ENCODE data around the gene GDPGP1. TPM values are rescaled to one million over a fixed set of nuclear protein-coding genes. Genes with fewer than 3 reads are reported as not detected.
A peak's percentile ranks its signal among the peaks of the same experiment; 100 is the strongest.
"Not testable (repeated sequence)": the region's sequence is repeated elsewhere in the genome, so short reads cannot be mapped to it uniquely, and the experiment has no call there.

The GDPGP1 gene
- total RNA-seq, 1 donor from 2014 or later: 6.5 TPM

GRCh38 chr15:90227336-90227735 is 6.7 kb upstream of the GDPGP1 start:
- no peak for ATAC-seq

- ATAC-seq: no peak
These were observed 5.9 kb upstream of the GDPGP1 start for GRCh38 chr15:90227816-90228772.

GRCh38 chr15:90228960-90229359 is 5.0 kb upstream of the GDPGP1 start:
- no peak for ATAC-seq

- no peak for ATAC-seq
These were observed 3.9 kb upstream of the GDPGP1 start for GRCh38 chr15:90230071-90230494.

- ATAC-seq: peak; percentile 0
These were observed 3.4 kb upstream of the GDPGP1 start for GRCh38 chr15:90230610-90231009.

- peak; percentile 20 for ATAC-seq
These were observed 2.7 kb upstream of the GDPGP1 start for GRCh38 chr15:90231028-90232017.

GRCh38 chr15:90232196-90232595 is 1.8 kb upstream of the GDPGP1 start:
- ATAC-seq: no peak

GRCh38 chr15:90232941-90233386 is 1.0 kb upstream of the GDPGP1 start:
- ATAC-seq: no peak

GRCh38 chr15:90233387-90234095 is 468 bp upstream of the GDPGP1 start, which contains the start of gene CIB1:
Gene CIB1, minus strand, starts transcription at chr15:90233941. Its CDS starts 56 bp downstream, at chr15:90233885.
- ATAC-seq: peak; percentile 87

GRCh38 chr15:90239371-90239770 is 5.4 kb downstream of the GDPGP1 start:
- ATAC-seq: no peak

GRCh38 chr15:90240856-90241255 is 6.8 kb downstream of the GDPGP1 start:
- peak; percentile 3 for ATAC-seq

GRCh38 chr15:90241343-90242192 is 7.6 kb downstream of the GDPGP1 start:
- ATAC-seq: peak; percentile 32

- ATAC-seq: no peak
These were observed 10.1 kb downstream of the GDPGP1 start for GRCh38 chr15:90243943-90244639.

- no peak for ATAC-seq
These were observed 14.8 kb downstream of the GDPGP1 start for GRCh38 chr15:90248789-90249202.

- peak; percentile 85 for ATAC-seq
These were observed 15.3 kb downstream of the GDPGP1 start, which contains the start of gene TTLL13 for GRCh38 chr15:90249203-90249863. Gene TTLL13, plus strand, starts transcription at chr15:90249556. Its CDS starts 1,075 bp downstream, at chr15:90250631.

- ATAC-seq: no peak
These were observed 23.8 kb downstream of the GDPGP1 start for GRCh38 chr15:90257776-90258175.

- no peak for ATAC-seq
These were observed 25.5 kb downstream of the GDPGP1 start for GRCh38 chr15:90259524-90259923.

- not testable (repeated sequence) for ATAC-seq
These were observed 26.7 kb downstream of the GDPGP1 start for GRCh38 chr15:90260731-90261130.

- peak; percentile 37 for ATAC-seq
These were observed 27.8 kb downstream of the GDPGP1 start for GRCh38 chr15:90261811-90262210.

GRCh38 chr15:90262426-90262825 is 28.4 kb downstream of the GDPGP1 start:
- ATAC-seq: peak; percentile 30

Data from esophagus mucosa (tissue), 1 donor.